HepG2 (cell line): ENCODE data around the gene TP53I3. TPM values are rescaled to one million over a fixed set of nuclear protein-coding genes. Genes with fewer than 3 reads are reported as not detected.

Experiments used
- ATAC-seq: fragments of 200-7000 bp; cut with Tn5 transposase; 3 replicates; pipeline ENCODE4 v1.9.1; 2020; ENCODE audit warnings: mild to moderate bottlenecking, moderate library complexity
- BruUV-seq: library from RNA; stranded (reverse); fragments of 400-500 nt; replicated peaks from 2 replicates; lab custom pipeline; 2021; lab: Mats Ljungman, UMichigan
- CTCF ChIA-PET: fragments of 300-600 bp; formaldehyde crosslinking; extraction: SDS; loops from one replicate; lab custom pipeline; 2021; ENCODE audit warnings: low total read pairs, inconsistent platforms, low intra/inter-chr PET ratio; lab: Yijun Ruan, JAX
- POLR2A ChIA-PET: fragments of 350-600 bp; sonication (Branson Sonifier 250); formaldehyde crosslinking; loops from one replicate; lab custom pipeline; 2020; ENCODE audit warnings: antibody characterized with exemption, inconsistent platforms; lab: Yijun Ruan, JAX
- DNase-seq: peaks from one replicate; pipeline ENCODE4 v3.0.0-alpha.2; 2015; ENCODE audit warnings: low spot score
- FAIRE-seq: peaks from 3 replicates; lab custom pipeline; 2011; peaks lifted over from hg19 to GRCh38; lab: Jason Lieb, UNC
- H2AFZ ChIP-seq: one replicate; pipeline ENCODE4 v1.6.1; 2011; ENCODE audit warnings: low read length, inconsistent platforms
- H3K27ac ChIP-seq: fragments of 300-600 bp; 3 replicates; pipeline ENCODE4 v1.8.0; 2011; ENCODE audit warnings: mixed run types, mild to moderate bottlenecking, mixed read lengths, low read length, inconsistent platforms; ENCODE audit not compliant: insufficient read depth; ENCODE audit errors: extremely low read length
- H3K27me3 ChIP-seq, 2 experiments: fragments of 200-600 bp in 1 of 2; 2 replicates in 1 of 2; 3 replicates in 1 of 2; pipeline versions ENCODE4 v1.6.0 to v1.8.0; 2011; ENCODE audit warnings: low read length in 2 of 2, mild to moderate bottlenecking in 2 of 2, moderate library complexity in 2 of 2, inconsistent platforms in 1 of 2; ENCODE audit not compliant: insufficient read depth in 2 of 2, control insufficient read depth in 1 of 2
- H3K36me3 ChIP-seq, 2 experiments: fragments of 200-600 bp in 1 of 2; replicated peaks in 1 of 2; 2 replicates in 1 of 2; 3 replicates in 1 of 2; pipeline versions ENCODE4 v1.5.1 to v1.8.0; 2011; ENCODE audit warnings: low read length in 2 of 2, inconsistent platforms in 1 of 2; ENCODE audit not compliant: insufficient read depth in 2 of 2, control insufficient read depth in 1 of 2
- H3K4me1 ChIP-seq: 2 replicates; pipeline ENCODE4 v1.5.1; 2012; ENCODE audit warnings: low read length, inconsistent platforms; ENCODE audit not compliant: insufficient read depth
- H3K4me2 ChIP-seq: 2 replicates; pipeline ENCODE4 v1.6.0; 2011; ENCODE audit warnings: low read depth, low read length, inconsistent platforms
- H3K4me3 ChIP-seq, 3 experiments: fragments of 200-600 bp in 1 of 3; sonication (generic), shearing (Covaris generic) in 1 of 3; replicated peaks in 1 of 3; 2 replicates each; pipeline ENCODE4 v1.5.1; 2011 to 2016; ENCODE audit warnings: low read length in 3 of 3, inconsistent platforms in 2 of 3, low read depth in 2 of 3, mild to moderate bottlenecking in 2 of 3, control low read depth in 1 of 3, mixed read lengths in 1 of 3; ENCODE audit not compliant: insufficient read depth in 1 of 3
- H3K79me2 ChIP-seq: one replicate; pipeline ENCODE4 v1.6.1; 2011; ENCODE audit warnings: low read length, inconsistent platforms; ENCODE audit not compliant: insufficient read depth
- H3K9ac ChIP-seq: 2 replicates; pipeline ENCODE4 v1.6.0; 2011; ENCODE audit warnings: mild to moderate bottlenecking, low read depth, low read length, inconsistent platforms; ENCODE audit not compliant: insufficient read depth
- H3K9me3 ChIP-seq: 2 replicates; pipeline ENCODE4 v1.5.1; 2012; ENCODE audit warnings: mild to moderate bottlenecking, low read length
- H4K20me1 ChIP-seq: 2 replicates; pipeline ENCODE4 v1.6.0; 2011; ENCODE audit warnings: inconsistent platforms, mild to moderate bottlenecking, low read length, moderate library complexity; ENCODE audit not compliant: insufficient read depth
- ARNT2 ChIP-seq: sonication (generic); formaldehyde crosslinking; IDR thresholded peaks from 2 replicates; pipeline ENCODE4 v1.8.0; 2022; ENCODE audit warnings: mild to moderate bottlenecking, low read depth, missing genetic modification reagents, moderate library complexity
- KDM5A ChIP-seq: fragments of 200-600 bp; sonication (generic); IDR thresholded peaks from 2 replicates; pipeline ENCODE4 v1.7.0; 2018; ENCODE audit warnings: antibody characterized with exemption, mild to moderate bottlenecking, low read length, borderline replicate concordance
- NR2F6 ChIP-seq, 2 experiments: IDR thresholded peaks; 2 replicates each; pipeline ENCODE4 v1.6.1; 2016; ENCODE audit warnings: antibody characterized with exemption in 1 of 2, mild to moderate bottlenecking in 1 of 2
- SAP130 ChIP-seq: IDR thresholded peaks from 2 replicates; pipeline ENCODE4 v1.6.1; 2016; ENCODE audit warnings: low read depth
- SP1 ChIP-seq, 2 experiments: fragments of 450-650 bp in 1 of 2; sonication (generic) in 1 of 2; formaldehyde crosslinking in 1 of 2; IDR thresholded peaks; 2 replicates each; pipeline versions ENCODE4 v1.4.0 to v1.6.1; 2016 to 2020; ENCODE audit warnings: missing genetic modification reagents in 1 of 2
- YEATS4 ChIP-seq: sonication (generic); formaldehyde crosslinking; IDR thresholded peaks from 2 replicates; pipeline ENCODE4 v1.4.0; 2020; ENCODE audit warnings: missing genetic modification reagents, borderline replicate concordance
- ZNF337 ChIP-seq: sonication (generic); formaldehyde crosslinking; IDR thresholded peaks from 2 replicates; pipeline ENCODE4 v1.5.1; 2020; ENCODE audit warnings: missing genetic modification reagents, low read depth, mild to moderate bottlenecking, borderline replicate concordance
- ZNF770 ChIP-seq: sonication (generic); formaldehyde crosslinking; IDR thresholded peaks from 2 replicates; pipeline ENCODE4 v1.5.0; 2020; ENCODE audit warnings: mild to moderate bottlenecking, missing genetic modification reagents
- ZNF780A ChIP-seq: sonication (generic); formaldehyde crosslinking; IDR thresholded peaks from 2 replicates; pipeline ENCODE4 v1.8.0; 2022; ENCODE audit warnings: mild to moderate bottlenecking, missing genetic modification reagents, moderate library complexity
- WGBS: methylation state at CpG from one replicate; pipeline ENCODE4 v1.1.6; 2017; ENCODE audit warnings: low lambda C conversion rate; 5-methylcytosine and 5-hydroxymethylcytosine counted together
- in situ Hi-C: cut with HindIII; loops from 2 replicates; pipeline ENCODE4 v1.10.0; 2017; ENCODE audit warnings: low pct_unique_long_range_greater_than_20kb; ENCODE audit not compliant: extremely low pct_ligation_motif_present
- intact Hi-C: fragments of 100-400 bp; cut with micrococcal nuclease; formaldehyde crosslinking; loops from one replicate; pipeline ENCODE4 v1.10.0; 2022; ENCODE audit not compliant: unreplicated experiment
- polyA plus RNA-seq, 8 experiments: library from polyadenylated mRNA; depleted of rRNA in 3 of 8; stranded (reverse) in 7 of 8; unstranded in 1 of 8; fragments of >200 nt; fragmentation: Illumina TruSeq in 4 of 8; extraction: Trizol in 4 of 8; gene quantifications; 2 replicates each; pipeline versions ENCODE4 v1.2.1 to v1.2.3, GENCODE V29; 2011 to 2016; ENCODE audit warnings: low read depth in 4 of 8, missing spikeins in 1 of 8, mixed read lengths in 1 of 8; ENCODE audit not compliant: insufficient read depth in 1 of 8
- total RNA-seq, 5 experiments: library from RNA; depleted of rRNA; stranded (reverse); fragments of >200 nt; fragmentation: Illumina TruSeq; extraction: Trizol; gene quantifications; 2 replicates each; pipeline ENCODE4 v1.2.3, GENCODE V29; 2016; ENCODE audit warnings: low read depth in 1 of 5

Gene TP53I3
- total and polyA plus RNA-seq, 2 of the 13 experiments (the other 11 are each of a cell fraction or from before 2014, with no cell fraction given): 25.0 to 44.1 TPM

- TF ChIP-seq ZNF337 (CRISPR knock-in tag): no peak
- TF ChIP-seq SAP130 (CRISPR knock-in tag): peak; percentile 95
Measured at GRCh38 chr2:24046930-24047702, 37.5 kb downstream of the TP53I3 start, which contains the start of gene WDCP (continued).

GRCh38 chr2:24046599-24046929 lies 38.1 kb downstream of the TP53I3 start:
- Histone ChIP-seq H3K4me2 (peak overlapping the region; percentile 84), H3K4me3 (peak overlapping the region; percentile 84 to 93 (median 88)), H2AFZ (no peak overlapping the region), H3K27ac (peak overlapping the region; percentile 90), H3K27me3 (no peaks in the 10 kb centered on the region; a peak in 2 of 5 replicates), H3K9me3 (no peaks in the 10 kb centered on the region), H3K79me2 (peaks cover 36% of the 10 kb centered on the region), H3K9ac (peak overlapping the region; percentile 83), H3K4me1 (peaks cover 53% of the 10 kb centered on the region), H4K20me1 (no peaks in the 10 kb centered on the region), H3K36me3 (no peaks in the 10 kb centered on the region)
- intact Hi-C loops (loop anchor here (2.0 kb wide), 1 partner anchor 32 kb away; no protein-coding TSS in a partner anchor), in situ Hi-C loops (no loop called here)
- ATAC-seq (no peak), DNase-seq (no peak), FAIRE-seq (no peak)
- BruUV-seq: no TSS peak
- POLR2A ChIA-PET: interaction anchor here (0.8 to 5.4 kb wide), 12 partner anchors 12 to 119 kb away, joined by 3 to 91 read pairs (median 16); partner anchors contain the start of genes ATAD2B, SF3B6, TP53I3 and UBXN2A
- 2% methylated on average over 2 of the region's 2 CpGs for WGBS
- TF ChIP-seq KDM5A (peak; percentile 9; the same call in 1 of the 2 replicates), NR2F6 (IDR thresholded peaks at IDR 0.05) (0 out of 2 replicates have a peak, but pooled peaks have one; percentile 4), NR2F6 (CRISPR knock-in tag; IDR thresholded peaks at IDR 0.05) (no peak), YEATS4 (CRISPR knock-in tag) (peak; percentile 24; the same call in 1 of the 2 replicates), ZNF780A (CRISPR knock-in tag) (peak; percentile 72; the same call in 1 of the 2 replicates), SP1 (IDR thresholded peaks at IDR 0.05) (no peak), SP1 (CRISPR knock-in tag; IDR thresholded peaks at IDR 0.05) (no peak), ARNT2 (CRISPR knock-in tag) (0 out of 2 replicates have a peak, but pooled peaks have one; percentile 2), ZNF770 (no peak)
- CTCF ChIA-PET: no interaction called here
